Gastrocnemius medialis (tissue), 4 donors: Measurements from ENCODE around the gene ZNF503. TPM values are rescaled to one million over a fixed set of nuclear protein-coding genes. Genes with fewer than 3 reads are reported as not detected.

Experiments
- ATAC-seq, 2 donors: fragments of 150-250 bp; one replicate each; pipeline ENCODE4 v1.9.1; 2016
- DNase-seq, 2 donors: peaks; one replicate each; pipeline ENCODE4 v3.0.0-alpha.2; 2019
- H3K27ac ChIP-seq, 4 donors: fragments of 200-600 bp; sonication (generic); 1 replicate in 1 of 4; 2 replicates in 3 of 4; pipeline ENCODE4 v1.5.1; 2016 to 2018; ENCODE audit warnings: mild to moderate bottlenecking in 2 of 4, moderate library complexity in 1 of 4
- H3K27me3 ChIP-seq, 3 donors: fragments of 200-600 bp; sonication (generic) in 2 of 3; 1 replicate in 1 of 3; 2 replicates in 2 of 3; pipeline versions ENCODE4 v1.5.1 to v1.6.0; 2016 to 2019; ENCODE audit warnings: mild to moderate bottlenecking in 1 of 3, moderate library complexity in 1 of 3
- H3K36me3 ChIP-seq, 2 donors: fragments of 200-600 bp; sonication (generic) in 1 of 2; one replicate each; pipeline ENCODE4 v1.5.1; 2017 to 2018
- H3K4me1 ChIP-seq, 2 donors: fragments of 200-600 bp; sonication (generic) in 1 of 2; one replicate each; pipeline ENCODE4 v1.5.1; 2016 to 2017; ENCODE audit warnings: mild to moderate bottlenecking in 2 of 2
- H3K4me3 ChIP-seq, 4 donors: fragments of 200-600 bp; sonication (generic) in 3 of 4; 1 replicate in 1 of 4; 2 replicates in 3 of 4; pipeline ENCODE4 v1.5.1; 2016 to 2019; ENCODE audit warnings: mild to moderate bottlenecking in 2 of 4
- H3K9me3 ChIP-seq, 3 donors: fragments of 200-600 bp; sonication (generic) in 2 of 3; 1 replicate in 1 of 3; 2 replicates in 2 of 3; pipeline ENCODE4 v1.5.1; 2016 to 2019
- CTCF ChIP-seq, 5 experiments: fragments of 450-650 bp in 3 of 5; fragments of 200-600 bp in 2 of 5; sonication (generic) in 2 of 5; IDR thresholded peaks in 4 of 5; conservative IDR thresholded peaks in 1 of 5; 1 replicate in 4 of 5; 2 replicates in 1 of 5; pipeline ENCODE4 v1.5.1; 2016 to 2019; ENCODE audit warnings: antibody characterized with exemption in 5 of 5, mild to moderate bottlenecking in 3 of 5, moderate library complexity in 3 of 5
- POLR2A ChIP-seq, 2 donors: fragments of 450-650 bp; IDR thresholded peaks; one replicate each; pipeline ENCODE4 v1.6.1; 2017; ENCODE audit warnings: antibody characterized with exemption in 2 of 2, mild to moderate bottlenecking in 2 of 2, moderate library complexity in 2 of 2
- in situ Hi-C, 4 donors: fragments of 200-750 bp; cut with MboI; loops; one replicate each; pipeline versions ENCODE4 v1.15.0 to v1.8.0; 2017; ENCODE audit warnings: low sequenced_read_pairs in 4 of 4
- intact Hi-C: fragments of 100-400 bp; cut with DNase I; formaldehyde crosslinking; loops from one replicate; pipeline ENCODE4 v1.15.1; 2023; ENCODE audit warnings: low total_unique reads
- total RNA-seq, 4 donors: library from RNA; depleted of rRNA; stranded (reverse); fragments of >200 nt; gene quantifications; one replicate each; pipeline versions ENCODE4 v1.1.0 to v1.2.3, GENCODE V29; 2016

ZNF503 gene
- total RNA-seq, 4 donors from 2014 or later = 1.7 to 2.0 (median 1.8) TPM

- H3K9me3 ChIP-seq = peaks cover 0 to 4% (median 0%) of the 10 kb centered on the region in 3 donors
- H3K4me3 ChIP-seq = no peak overlapping the region
- H3K27ac ChIP-seq = no peak overlapping the region
- intact Hi-C loops (no loop called here), in situ Hi-C loops (no loop called here)
- ATAC-seq (no peak), DNase-seq (no peak)
- H3K4me1 ChIP-seq = no peaks in the 10 kb centered on the region
- no peaks in the 10 kb centered on the region for H3K36me3 ChIP-seq
- TF ChIP-seq POLR2A (IDR thresholded peaks at IDR 0.05) (no peak), CTCF (IDR thresholded peaks at IDR 0.05 in 4 of 5, conservative IDR thresholded peaks at IDR 0.05 in 1 of 5) (no peak)
- peaks cover 0 to 12% (median 0%) of the 10 kb centered on the region in 3 donors for H3K27me3 ChIP-seq
Measured at GRCh38 chr10:75448166-75448565, 46.6 kb upstream of the ZNF503 start.

- no peak for TF ChIP-seq CTCF (IDR thresholded peaks at IDR 0.05 in 4 of 5, conservative IDR thresholded peaks at IDR 0.05 in 1 of 5)
- TF ChIP-seq POLR2A (IDR thresholded peaks at IDR 0.05) = no peak
Measured at GRCh38 chr10:75446508-75446907, 44.9 kb upstream of the ZNF503 start.

GRCh38 chr10:75444781-75445386, 43.3 kb upstream of the ZNF503 start:
- H3K4me3 ChIP-seq = no peak overlapping the region
- H3K27me3 ChIP-seq = no peaks in the 10 kb centered on the region
- H3K9me3 ChIP-seq = peaks cover 0 to 15% (median 0%) of the 10 kb centered on the region in 3 donors
- no peaks in the 10 kb centered on the region for H3K36me3 ChIP-seq
- ATAC-seq (no peak), DNase-seq (no peak)
- in situ Hi-C loops = no loop called here
- no peak overlapping the region for H3K27ac ChIP-seq
- TF ChIP-seq POLR2A (IDR thresholded peaks at IDR 0.05) = no peak
- intact Hi-C loops = no loop called here
- H3K4me1 ChIP-seq = no peaks in the 10 kb centered on the region

More at GRCh38 chr10:75446508-75446907, 44.9 kb upstream of the ZNF503 start:
- intact Hi-C loops = no loop called here
- peaks cover 0 to 3% (median 0%) of the 10 kb centered on the region in 3 donors for H3K27me3 ChIP-seq
- no peaks in the 10 kb centered on the region for H3K36me3 ChIP-seq
- DNase-seq = no peak
- in situ Hi-C loops = no loop called here
- no peak overlapping the region for H3K27ac ChIP-seq
- ATAC-seq = no peak
- H3K4me3 ChIP-seq = no peak overlapping the region
- peaks cover 0 to 15% (median 0%) of the 10 kb centered on the region in 3 donors for H3K9me3 ChIP-seq
- no peaks in the 10 kb centered on the region for H3K4me1 ChIP-seq

- in situ Hi-C loops (no loop called here), intact Hi-C loops (no loop called here)
- DNase-seq (no peak), ATAC-seq (no peak)
- no peaks in the 10 kb centered on the region for H3K4me1 ChIP-seq
- peaks cover 0 to 15% (median 0%) of the 10 kb centered on the region in 3 donors for H3K9me3 ChIP-seq
- H3K4me3 ChIP-seq = no peak overlapping the region
- no peak overlapping the region for H3K27ac ChIP-seq
- no peak for TF ChIP-seq CTCF (IDR thresholded peaks at IDR 0.05 in 4 of 5, conservative IDR thresholded peaks at IDR 0.05 in 1 of 5)
- TF ChIP-seq POLR2A (IDR thresholded peaks at IDR 0.05) = no peak
- no peaks in the 10 kb centered on the region for H3K27me3 ChIP-seq
- H3K36me3 ChIP-seq = no peaks in the 10 kb centered on the region
Measured at GRCh38 chr10:75443362-75443761, 41.8 kb upstream of the ZNF503 start.

- no peak for DNase-seq
- TF ChIP-seq CTCF (IDR thresholded peaks at IDR 0.05 in 4 of 5, conservative IDR thresholded peaks at IDR 0.05 in 1 of 5) (no peak), POLR2A (IDR thresholded peaks at IDR 0.05) (no peak)
- no peak for ATAC-seq
- intact Hi-C loops = no loop called here
- Histone ChIP-seq H3K9me3 (peaks cover 0 to 15% (median 0%) of the 10 kb centered on the region in 3 donors), H3K4me1 (no peaks in the 10 kb centered on the region), H3K27ac (no peak overlapping the region), H3K27me3 (no peaks in the 10 kb centered on the region), H3K36me3 (no peaks in the 10 kb centered on the region), H3K4me3 (no peak overlapping the region)
- in situ Hi-C loops = no loop called here
Measured at GRCh38 chr10:75441682-75442081, 40.1 kb upstream of the ZNF503 start.
